Esophagus squamous epithelium (tissue), 4 donors: Measurements from ENCODE around the gene PRR11.
"Not testable (repeated sequence)": the region's sequence is repeated elsewhere in the genome, so short reads cannot be mapped to it uniquely, and the experiment has no call there.

Experiments used
- CTCF ChIP-seq, 6 experiments: fragments of 450-650 bp in 4 of 6; fragments of 200-600 bp in 2 of 6; sonication (generic) in 2 of 6; IDR thresholded peaks; one replicate each; pipeline ENCODE4 v1.5.1; 2016 to 2019; ENCODE audit warnings: antibody characterized with exemption in 6 of 6, mild to moderate bottlenecking in 4 of 6, moderate library complexity in 4 of 6
- POLR2A ChIP-seq, 4 donors: fragments of 450-650 bp; IDR thresholded peaks; one replicate each; pipeline ENCODE4 v1.6.1; 2017; ENCODE audit warnings: antibody characterized with exemption in 4 of 4, mild to moderate bottlenecking in 4 of 4, moderate library complexity in 3 of 4

GRCh38 chr17:59179601-59180000, 24.1 kb downstream of the PRR11 start:
- not testable (repeated sequence) for TF ChIP-seq CTCF, POLR2A (IDR thresholded peaks at IDR 0.05)
